ENCODE results near the gene KCNV2. TPM values are rescaled to one million over a fixed set of nuclear protein-coding genes. Genes with fewer than 3 reads are reported as not detected.

KCNV2 gene
- total RNA-seq, 2 experiments from 2014 or later: not detected

- peaks cover 7% of the 10 kb centered on the region for H3K4me1 ChIP-seq (ENCODE audit: insufficient read depth, low read length, poor library complexity, severe bottlenecking)
- ChIA-PET CTCF (ENCODE audit: unreplicated experiment) (interaction anchor here (0.6 kb wide), 2 partner anchors 264 to 598 kb away, joined by 3 to 10 read pairs; no protein-coding TSS in a partner anchor), POLR2A (interaction anchor here (0.6 to 1.0 kb wide), 4 partner anchors 13 to 199 kb away, joined by 3 to 5 read pairs (median 4); no protein-coding TSS in a partner anchor)
- H3K9me3 ChIP-seq (ENCODE audit: low read length): no peaks in the 10 kb centered on the region
- H3K27ac ChIP-seq (ENCODE audit: low read depth, low read length, poor library complexity, severe bottlenecking): no peak overlapping the region
- TF ChIP-seq EZH2phosphoT487 (IDR thresholded peaks at IDR 0.05; ENCODE audit: borderline replicate concordance, low read depth, low read length): no peak
- no peak for TF ChIP-seq CTCF (conservative IDR thresholded peaks at IDR 0.05; ENCODE audit: low read length)
- H4K20me1 ChIP-seq (ENCODE audit: insufficient read depth, low read length): no peaks in the 10 kb centered on the region
- no peak overlapping the region for H3K4me3 ChIP-seq (ENCODE audit: low read depth, low read length, poor library complexity, severe bottlenecking)
- no peak overlapping the region for H2AFZ ChIP-seq (ENCODE audit: low read length)
- no peak for DNase-seq (ENCODE audit: low spot score)
- intact Hi-C loops (cut with micrococcal nuclease; ENCODE audit: unreplicated experiment): loop anchor here (10.0 kb wide), 1 partner anchor 495 kb away; no protein-coding TSS in a partner anchor
- H3K9me2 ChIP-seq (ENCODE audit: insufficient read depth, low read length): no peaks in the 10 kb centered on the region
- H3K79me2 ChIP-seq (ENCODE audit: insufficient read depth, low read depth, low read length): no peaks in the 10 kb centered on the region
- peaks cover 4% of the 10 kb centered on the region; the same call in 1 of the 2 replicates for H3K36me3 ChIP-seq (ENCODE audit: insufficient read depth, low read length)
- no peak overlapping the region for H3K4me2 ChIP-seq (ENCODE audit: low read length)
- no TSS peak for BruUV-seq (replicated peaks)
Measured at GRCh38 chr9:2729721-2730120, 12.4 kb downstream of the KCNV2 start.

- no TSS peak for BruUV-seq (replicated peaks)
Measured at GRCh38 chr9:2730971-2731370, 13.7 kb downstream of the KCNV2 start.

More at GRCh38 chr9:2730971-2731370, 13.7 kb downstream of the KCNV2 start:
- ChIA-PET POLR2A (interaction anchor here (1.4 kb wide), 1 partner anchor 13 kb away, joined by 3 read pairs; no protein-coding TSS in a partner anchor), CTCF (ENCODE audit: unreplicated experiment) (no interaction called here)
- Histone ChIP-seq H3K27ac (ENCODE audit: low read depth, low read length, poor library complexity, severe bottlenecking) (no peak overlapping the region), H3K9me3 (ENCODE audit: low read length) (no peaks in the 10 kb centered on the region), H3K79me2 (ENCODE audit: insufficient read depth, low read depth, low read length) (no peaks in the 10 kb centered on the region), H2AFZ (ENCODE audit: low read length) (no peak overlapping the region), H3K4me2 (ENCODE audit: low read length) (no peak overlapping the region), H3K36me3 (ENCODE audit: insufficient read depth, low read length) (peaks cover 10% of the 10 kb centered on the region; the same call in 1 of the 2 replicates), H3K4me1 (ENCODE audit: insufficient read depth, low read length, poor library complexity, severe bottlenecking) (peaks cover 7% of the 10 kb centered on the region), H4K20me1 (ENCODE audit: insufficient read depth, low read length) (no peaks in the 10 kb centered on the region), H3K9me2 (ENCODE audit: insufficient read depth, low read length) (no peaks in the 10 kb centered on the region), H3K4me3 (ENCODE audit: low read depth, low read length, poor library complexity, severe bottlenecking) (no peak overlapping the region)
- intact Hi-C loops (cut with micrococcal nuclease; ENCODE audit: unreplicated experiment): no loop called here
- TF ChIP-seq EZH2phosphoT487 (IDR thresholded peaks at IDR 0.05; ENCODE audit: borderline replicate concordance, low read depth, low read length) (no peak), CTCF (conservative IDR thresholded peaks at IDR 0.05; ENCODE audit: low read length) (no peak)
- DNase-seq (ENCODE audit: low spot score): no peak
